Tibial nerve (tissue), 4 donors: ENCODE measurements around the gene STAT4.

ENCODE experiments used
- CTCF ChIP-seq, 5 experiments: fragments of 200-600 bp in 3 of 5; fragments of 450-650 bp in 2 of 5; sonication (generic) in 3 of 5; IDR thresholded peaks; one replicate each; pipeline ENCODE4 v1.5.1; 2016 to 2019; ENCODE audit warnings: antibody characterized with exemption in 5 of 5, mild to moderate bottlenecking in 3 of 5, moderate library complexity in 2 of 5
- EP300 ChIP-seq, 2 donors: sonication (generic); formaldehyde crosslinking; IDR thresholded peaks; one replicate each; pipeline ENCODE4 v1.6.1; 2017; ENCODE audit warnings: antibody characterized with exemption in 2 of 2, mild to moderate bottlenecking in 1 of 2
- POLR2A ChIP-seq, 2 donors: fragments of 450-650 bp; IDR thresholded peaks; one replicate each; pipeline ENCODE4 v1.6.1; 2017; ENCODE audit warnings: antibody characterized with exemption in 2 of 2, mild to moderate bottlenecking in 2 of 2, moderate library complexity in 2 of 2

GRCh38 chr2:191031256-191031655 is 119.5 kb downstream of the STAT4 start:
- TF ChIP-seq CTCF (IDR thresholded peaks at IDR 0.05) (no peak), POLR2A (IDR thresholded peaks at IDR 0.05) (no peak), EP300 (IDR thresholded peaks at IDR 0.05) (no peak)
